GM15510 (cell line): ENCODE measurements around the gene TTC28.

Source experiments
- POLR2A ChIP-seq: IDR thresholded peaks from 3 replicates; pipeline ENCODE4 v1.6.1; 2011; ENCODE audit warnings: borderline replicate concordance; ENCODE audit not compliant: insufficient read length; ENCODE audit errors: extremely low read depth

The TTC28 gene

GRCh38 chr22:28030473-28030872, 649.2 kb downstream of the TTC28 start:
- no peak for TF ChIP-seq POLR2A

DNA sequence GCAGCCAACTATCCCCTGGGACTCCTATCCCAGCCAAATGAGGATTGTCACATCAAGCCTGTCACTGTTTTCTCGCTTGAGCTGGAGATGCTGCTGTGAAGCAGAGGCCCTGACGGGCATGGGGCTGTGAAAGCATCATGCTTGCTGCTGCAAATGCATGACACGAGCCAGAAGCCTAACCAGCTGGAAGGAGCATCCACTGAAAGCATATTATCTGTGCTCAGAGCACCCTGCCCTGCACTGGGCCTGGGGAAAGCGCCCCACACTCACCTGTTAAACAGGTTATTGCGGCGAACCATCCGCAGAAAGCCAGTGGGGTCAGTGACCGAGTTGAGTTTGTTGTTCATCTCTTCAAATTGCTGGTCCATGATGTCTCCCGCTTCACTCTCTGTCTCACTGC, 649.7 kb downstream of the TTC28 start:
- TF ChIP-seq POLR2A: no peak

- no peak for TF ChIP-seq POLR2A
These were observed 650.3 kb downstream of the TTC28 start for GRCh38 chr22:28029201-28029948.

GRCh38 chr22:28027453-28028448, 651.9 kb downstream of the TTC28 start:
- no peak for TF ChIP-seq POLR2A

- TF ChIP-seq POLR2A: no peak
These were observed 653.6 kb downstream of the TTC28 start for GRCh38 chr22:28025866-28026575.

- TF ChIP-seq POLR2A: no peak
These were observed 654.3 kb downstream of the TTC28 start for GRCh38 chr22:28025333-28025732.

- TF ChIP-seq POLR2A: no peak
These were observed 655.2 kb downstream of the TTC28 start for GRCh38 chr22:28024422-28024888.

GRCh38 chr22:28023774-28024173, 655.9 kb downstream of the TTC28 start:
- no peak for TF ChIP-seq POLR2A

DNA sequence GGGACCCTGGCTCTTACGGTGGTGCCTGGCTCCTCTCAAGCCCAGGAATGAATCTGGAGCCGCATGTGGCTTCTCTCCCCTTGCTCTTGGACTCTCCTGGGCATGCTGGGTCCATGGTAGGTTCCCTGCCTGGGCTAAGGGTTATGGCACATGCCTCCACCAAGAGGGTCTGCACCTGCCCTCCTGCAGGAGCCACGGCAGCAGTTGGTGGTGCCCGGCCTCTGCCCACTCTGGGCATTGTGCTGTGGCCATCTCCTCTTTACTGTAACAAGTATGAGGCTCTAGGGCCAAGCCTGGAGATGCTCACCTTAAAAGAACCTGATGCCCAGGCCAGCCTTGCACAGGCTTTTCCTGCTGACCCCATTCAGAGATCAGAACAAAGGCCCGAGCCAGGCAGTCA, 656.6 kb downstream of the TTC28 start:
- TF ChIP-seq POLR2A: no peak

DNA sequence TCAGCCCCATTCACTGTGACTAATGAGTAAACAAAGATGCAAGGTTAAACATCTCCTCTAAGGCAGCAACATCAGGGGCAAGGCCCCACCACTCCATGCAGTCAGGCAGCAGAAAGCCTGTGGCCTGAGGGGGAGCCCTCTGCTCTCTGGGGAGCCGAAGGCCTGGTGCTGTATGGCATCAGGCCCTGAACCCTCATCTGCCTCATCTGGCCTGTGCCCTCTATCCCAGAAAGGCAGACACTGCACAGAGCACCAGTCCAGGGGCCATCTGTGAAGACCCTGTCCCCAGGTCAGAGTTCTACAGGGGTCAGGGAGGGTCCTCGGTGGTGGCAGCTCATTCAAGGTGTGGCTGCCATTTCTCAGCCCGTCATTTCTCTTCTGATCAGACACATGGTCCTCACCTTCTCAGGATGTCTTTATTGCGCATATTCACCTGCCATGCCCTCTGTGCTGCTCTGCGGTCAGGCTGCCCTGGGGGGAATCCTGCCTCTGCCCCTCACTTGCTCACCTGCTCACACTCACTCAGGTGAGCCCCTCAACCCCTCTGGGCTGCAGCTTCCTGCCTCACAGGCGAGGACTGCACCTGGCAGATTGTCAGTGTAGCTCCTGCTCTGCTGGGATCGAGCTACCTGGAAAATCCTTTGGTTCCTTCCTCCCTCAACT, 657.5 kb downstream of the TTC28 start:
- TF ChIP-seq POLR2A: no peak

DNA sequence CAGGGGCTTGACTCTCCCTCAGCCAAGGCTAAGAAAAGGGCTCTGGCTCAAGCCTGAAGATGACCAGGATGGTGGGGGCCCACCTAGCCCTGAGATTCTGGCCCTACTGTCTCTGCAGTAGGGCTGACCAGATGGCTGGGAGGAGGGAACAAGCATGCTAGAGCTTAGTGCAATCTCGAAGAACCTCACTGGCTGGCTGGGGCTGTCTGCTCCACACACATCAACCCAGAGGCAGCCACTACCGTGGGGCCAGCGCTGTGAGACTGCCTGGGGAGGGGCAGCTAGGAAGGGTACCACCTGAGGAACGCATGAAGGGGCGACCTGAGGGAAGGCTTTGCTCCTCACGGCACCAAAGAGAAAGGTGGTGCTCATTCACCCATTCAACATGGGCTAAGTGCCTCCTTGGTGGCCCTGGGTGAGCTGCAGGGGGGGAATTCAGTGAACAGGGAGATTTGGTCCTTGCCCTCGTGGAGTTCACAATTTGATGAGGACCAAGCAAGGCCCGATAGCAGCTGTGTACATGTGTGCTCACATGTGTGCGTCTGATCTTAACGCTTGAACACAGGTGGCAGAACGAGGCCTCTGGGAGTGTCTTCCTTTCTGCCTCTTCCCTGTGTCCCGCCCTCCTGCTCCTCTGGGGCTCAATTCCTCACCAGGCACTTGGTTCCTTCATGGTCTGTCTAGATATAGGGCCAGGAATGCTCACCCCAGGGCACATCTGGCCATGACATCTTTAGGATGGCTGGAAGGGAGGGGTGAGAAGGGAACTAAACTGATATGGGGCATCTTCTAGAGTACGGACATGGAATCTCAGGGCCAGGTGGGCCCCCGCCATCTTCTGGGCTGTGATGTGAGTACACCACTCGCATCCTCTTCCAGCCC, 658.3 kb downstream of the TTC28 start:
- TF ChIP-seq POLR2A: no peak

DNA sequence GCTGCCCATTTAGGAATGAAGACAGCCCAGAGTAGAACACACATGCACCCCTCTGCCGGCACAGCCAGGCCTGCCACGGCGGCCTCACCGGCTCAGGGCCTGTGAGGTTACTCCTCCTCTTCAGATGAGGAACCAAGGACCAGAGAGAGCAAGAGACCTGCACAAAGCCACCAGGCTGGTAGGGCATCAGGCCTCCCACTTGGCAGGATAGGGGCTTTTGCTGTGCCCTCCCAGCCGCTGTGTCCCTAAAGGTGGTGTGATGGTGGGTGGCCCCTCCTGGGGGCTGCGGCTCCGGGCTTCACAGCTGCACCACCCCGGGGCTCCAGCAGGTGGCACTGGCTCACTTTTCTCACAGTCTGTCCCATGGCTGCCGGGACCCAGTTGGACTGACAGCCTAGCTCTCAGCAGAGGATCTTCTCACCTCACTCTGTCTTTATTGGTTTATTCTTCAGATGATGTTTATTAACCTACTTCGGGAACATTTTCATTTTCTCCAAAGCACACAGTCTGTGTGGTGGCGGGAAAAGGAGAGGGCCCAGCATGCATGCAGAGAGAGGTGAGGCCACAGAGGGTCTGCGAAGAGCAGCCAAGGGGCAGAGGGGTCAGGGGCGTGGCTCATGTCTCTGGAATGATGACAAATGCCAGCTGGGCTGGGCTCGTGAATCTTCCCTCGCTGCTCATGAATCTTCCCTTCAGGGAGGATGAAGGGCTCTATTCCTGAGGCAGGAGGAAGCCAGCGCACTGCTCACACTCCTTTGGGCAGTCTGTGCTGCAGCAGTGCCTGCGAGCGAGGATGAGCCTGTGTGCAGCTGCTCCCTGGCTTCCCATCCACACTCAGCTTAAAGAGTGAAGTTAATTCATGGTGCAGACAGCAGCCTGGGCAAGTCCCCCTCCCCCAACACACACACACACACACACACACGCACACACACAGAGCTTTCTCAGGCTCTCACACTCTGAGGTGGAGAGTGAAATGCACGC, 659.5 kb downstream of the TTC28 start:
- no peak for TF ChIP-seq POLR2A
